ENCODE data around the gene TPCN1. TPM values are rescaled to one million over a fixed set of nuclear protein-coding genes. Genes with fewer than 3 reads are reported as not detected.

Gene TPCN1
- total RNA-seq, 2 donors from 2014 or later: 18.9 to 30.8 TPM

GRCh38 chr12:113290506-113290905 lies 69.2 kb downstream of the TPCN1 start:
- no peak for DNase-seq

DNA sequence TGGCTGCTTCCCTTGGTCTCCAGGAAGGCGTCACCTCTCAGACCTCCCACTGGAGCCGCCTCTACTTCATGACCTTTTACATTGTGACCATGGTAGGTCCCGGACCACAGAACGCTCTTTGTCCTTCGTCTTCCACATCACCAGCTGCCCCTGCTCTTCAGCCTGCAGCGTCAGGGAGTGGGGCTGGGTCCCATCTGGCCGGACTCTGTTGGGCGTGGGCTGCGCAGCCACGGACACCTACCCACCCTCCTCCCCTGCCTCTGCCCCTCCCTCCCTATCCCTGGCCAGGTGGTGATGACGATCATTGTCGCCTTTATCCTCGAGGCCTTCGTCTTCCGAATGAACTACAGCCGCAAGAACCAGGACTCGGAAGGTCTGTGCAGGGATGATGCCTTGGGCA lies 70.3 kb downstream of the TPCN1 start:
- no peaks in the 10 kb centered on the region for H3K4me1 ChIP-seq (ENCODE audit: control insufficient read depth, insufficient read depth, low read length)
- no peak overlapping the region for H3K27ac Mint-ChIP-seq
- TF ChIP-seq, protein P1, sequence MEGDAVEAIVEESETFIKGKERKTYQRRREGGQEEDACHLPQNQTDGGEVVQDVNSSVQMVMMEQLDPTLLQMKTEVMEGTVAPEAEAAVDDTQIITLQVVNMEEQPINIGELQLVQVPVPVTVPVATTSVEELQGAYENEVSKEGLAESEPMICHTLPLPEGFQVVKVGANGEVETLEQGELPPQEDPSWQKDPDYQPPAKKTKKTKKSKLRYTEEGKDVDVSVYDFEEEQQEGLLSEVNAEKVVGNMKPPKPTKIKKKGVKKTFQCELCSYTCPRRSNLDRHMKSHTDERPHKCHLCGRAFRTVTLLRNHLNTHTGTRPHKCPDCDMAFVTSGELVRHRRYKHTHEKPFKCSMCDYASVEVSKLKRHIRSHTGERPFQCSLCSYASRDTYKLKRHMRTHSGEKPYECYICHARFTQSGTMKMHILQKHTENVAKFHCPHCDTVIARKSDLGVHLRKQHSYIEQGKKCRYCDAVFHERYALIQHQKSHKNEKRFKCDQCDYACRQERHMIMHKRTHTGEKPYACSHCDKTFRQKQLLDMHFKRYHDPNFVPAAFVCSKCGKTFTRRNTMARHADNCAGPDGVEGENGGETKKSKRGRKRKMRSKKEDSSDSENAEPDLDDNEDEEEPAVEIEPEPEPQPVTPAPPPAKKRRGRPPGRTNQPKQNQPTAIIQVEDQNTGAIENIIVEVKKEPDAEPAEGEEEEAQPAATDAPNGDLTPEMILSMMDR (conservative IDR thresholded peaks at IDR 0.05): no peak
- H3K36me3 Mint-ChIP-seq (ENCODE audit: low read depth): peaks cover 7% of the 10 kb centered on the region
- H3K27me3 ChIP-seq (ENCODE audit: control insufficient read depth, insufficient read depth, low read length, poor library complexity, severe bottlenecking): no peaks in the 10 kb centered on the region
- no peaks in the 10 kb centered on the region for H3K36me3 ChIP-seq (ENCODE audit: control insufficient read depth, insufficient read depth, low read length)
- no peaks in the 10 kb centered on the region for H3K9me3 Mint-ChIP-seq
- H3K27me3 Mint-ChIP-seq (ENCODE audit: insufficient read depth): no peaks in the 10 kb centered on the region
- 93 to 98% methylated on average over 15 to 17 of the region's 17 CpGs for WGBS, 2 experiments (ENCODE audit: insufficient coverage in 1 of 2, insufficient read length in 1 of 2)
- H3K4me1 Mint-ChIP-seq: no peaks in the 10 kb centered on the region
- no peak for DNase-seq
- no peak overlapping the region for H3K9ac ChIP-seq (ENCODE audit: extremely low read depth, low read length, poor library complexity, severe bottlenecking)
- H3K4me3 ChIP-seq (ENCODE audit: low read length): no peak overlapping the region
- no peak overlapping the region for H3K27ac ChIP-seq (ENCODE audit: low read depth, low read length)
- no peak overlapping the region for H3K4me3 Mint-ChIP-seq
- no peaks in the 10 kb centered on the region for H3K9me3 ChIP-seq (ENCODE audit: control insufficient read depth, low read length)

More at GRCh38 chr12:113290506-113290905, 69.2 kb downstream of the TPCN1 start:
- H3K27me3 Mint-ChIP-seq (ENCODE audit: insufficient read depth): no peaks in the 10 kb centered on the region
- H3K9ac ChIP-seq (ENCODE audit: extremely low read depth, low read length, poor library complexity, severe bottlenecking): no peak overlapping the region
- H3K4me1 ChIP-seq (ENCODE audit: control insufficient read depth, insufficient read depth, low read length): no peaks in the 10 kb centered on the region
- no peaks in the 10 kb centered on the region for H3K4me1 Mint-ChIP-seq
- TF ChIP-seq, protein P1 (conservative IDR thresholded peaks at IDR 0.05): no peak
- no peaks in the 10 kb centered on the region for H3K9me3 Mint-ChIP-seq
- H3K9me3 ChIP-seq (ENCODE audit: control insufficient read depth, low read length): no peaks in the 10 kb centered on the region
- H3K36me3 ChIP-seq (ENCODE audit: control insufficient read depth, insufficient read depth, low read length): no peaks in the 10 kb centered on the region
- WGBS, 2 experiments (ENCODE audit: insufficient coverage in 1 of 2, insufficient read length in 1 of 2): 94 to 100% methylated on average over 5 of the region's 5 CpGs
- H3K4me3 Mint-ChIP-seq: no peak overlapping the region
- no peak overlapping the region for H3K27ac ChIP-seq (ENCODE audit: low read depth, low read length)
- H3K4me3 ChIP-seq (ENCODE audit: low read length): no peak overlapping the region
- H3K27ac Mint-ChIP-seq: no peak overlapping the region
- peaks cover 7% of the 10 kb centered on the region for H3K36me3 Mint-ChIP-seq (ENCODE audit: low read depth)
- no peaks in the 10 kb centered on the region for H3K27me3 ChIP-seq (ENCODE audit: control insufficient read depth, insufficient read depth, low read length, poor library complexity, severe bottlenecking)

- H3K4me1 Mint-ChIP-seq: no peaks in the 10 kb centered on the region
- H3K4me3 Mint-ChIP-seq: no peak overlapping the region
- WGBS, 2 experiments (ENCODE audit: insufficient coverage in 1 of 2, insufficient read length in 1 of 2): 93 to 100% methylated on average over 2 to 6 of the region's 6 CpGs
- TF ChIP-seq, protein P1 (conservative IDR thresholded peaks at IDR 0.05): no peak
- Histone ChIP-seq H3K27ac (ENCODE audit: low read depth, low read length) (no peak overlapping the region), H3K9me3 (ENCODE audit: control insufficient read depth, low read length) (no peaks in the 10 kb centered on the region), H3K4me3 (ENCODE audit: low read length) (no peak overlapping the region), H3K9ac (ENCODE audit: extremely low read depth, low read length, poor library complexity, severe bottlenecking) (no peak overlapping the region), H3K27me3 (ENCODE audit: control insufficient read depth, insufficient read depth, low read length, poor library complexity, severe bottlenecking) (no peaks in the 10 kb centered on the region), H3K36me3 (ENCODE audit: control insufficient read depth, insufficient read depth, low read length) (no peaks in the 10 kb centered on the region), H3K4me1 (ENCODE audit: control insufficient read depth, insufficient read depth, low read length) (no peaks in the 10 kb centered on the region)
- H3K9me3 Mint-ChIP-seq: no peaks in the 10 kb centered on the region
- DNase-seq: no peak
- no peak overlapping the region for H3K27ac Mint-ChIP-seq
- no peaks in the 10 kb centered on the region for H3K27me3 Mint-ChIP-seq (ENCODE audit: insufficient read depth)
- peaks cover 7% of the 10 kb centered on the region for H3K36me3 Mint-ChIP-seq (ENCODE audit: low read depth)
These were observed 70.8 kb downstream of the TPCN1 start for GRCh38 chr12:113292091-113292490.

All from endodermal cell (in vitro differentiated cells).